ENCODE measurements around the gene SKOR1. TPM values are rescaled to one million over a fixed set of nuclear protein-coding genes. Genes with fewer than 3 reads are reported as not detected.

The SKOR1 gene
- 0.19 TPM in 1 of 2 replicates, not detected in the other for total RNA-seq

GRCh38 chr15:67824976-67825880 is at the start of gene SKOR1:
Gene SKOR1, plus strand, starts transcription at chr15:67825509. Its CDS starts 94 bp downstream, at chr15:67825603.

GRCh38 chr15:67839929-67840748 is 14.8 kb downstream of the SKOR1 start, which contains the start of gene RNU6-1:
Gene RNU6-1, minus strand, starts transcription at chr15:67840045.

Other genes starting within 250 kb of the SKOR1 start
- gene RNU6-1, start 14.5 kb downstream of the SKOR1 start, total RNA-seq, result not detected in 2 replicates
- 6.2 and 21.2 TPM in 2 replicates for gene PIAS1, start 228.8 kb downstream of the SKOR1 start, total RNA-seq

Data from airway epithelial cell (primary cell).